NCI-H2081 (cell line): Measurements from ENCODE around the gene HOXB2.
A peak's percentile ranks its signal among the peaks of the same experiment; 100 is the strongest.

ENCODE experiments used
- DNase-seq, 2 experiments: peaks; one replicate each; lab custom pipeline; 2025; lab: John Stamatoyannopoulos, UW

HOXB2 gene

GRCh38 chr17:48545022-48545375 lies at the start of gene HOXB2:
TSS of gene HOXB2 (minus strand) at chr17:48545109. CDS start at chr17:48544911, 198 bp downstream.
- peak; percentile 77 to 88 for DNase-seq

DNA sequence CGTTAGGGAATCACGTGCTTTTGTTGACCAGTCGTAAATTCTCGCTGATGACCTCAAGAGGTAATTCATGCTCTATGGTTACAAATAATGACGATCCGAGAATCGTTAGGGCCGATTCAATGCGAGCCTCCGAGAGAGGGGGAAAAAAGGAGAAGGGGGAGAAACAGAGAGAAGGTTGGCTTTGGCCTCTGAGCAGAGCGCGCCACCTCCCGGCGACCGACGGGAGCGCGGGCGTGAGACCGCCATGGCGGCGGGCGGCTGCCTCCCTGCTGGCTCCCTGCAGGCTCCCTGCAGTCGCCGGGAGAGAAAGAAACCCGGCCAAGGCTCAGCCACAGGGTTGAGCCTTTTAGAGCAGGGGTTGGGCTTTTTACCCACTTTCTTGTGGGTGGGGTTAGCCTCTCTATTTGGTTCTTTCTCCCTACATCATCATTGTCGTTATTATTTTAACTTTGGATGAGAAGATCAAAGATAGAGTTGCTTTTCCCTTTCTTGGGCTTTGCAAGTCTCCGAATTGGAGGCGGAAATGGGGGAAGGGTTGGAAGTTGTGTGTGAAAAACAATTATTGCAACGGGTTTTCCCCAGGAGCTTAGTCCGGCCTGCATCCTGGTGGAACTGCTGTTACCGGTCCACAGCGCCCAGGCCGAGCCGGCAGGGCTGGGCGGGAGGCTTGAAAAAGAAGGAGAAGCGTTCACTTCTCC lies 49.1 kb upstream of the HOXB2 start:
- peak; percentile 95 to 98 for DNase-seq

- DNase-seq: peak in 1 of 2 experiments; percentile 55
These were observed 48.4 kb upstream of the HOXB2 start, which contains the start of gene HOXB5 for GRCh38 chr17:48593126-48593829. TSS of gene HOXB5 (minus strand) at chr17:48593779. CDS start at chr17:48593682, 97 bp downstream.

DNA sequence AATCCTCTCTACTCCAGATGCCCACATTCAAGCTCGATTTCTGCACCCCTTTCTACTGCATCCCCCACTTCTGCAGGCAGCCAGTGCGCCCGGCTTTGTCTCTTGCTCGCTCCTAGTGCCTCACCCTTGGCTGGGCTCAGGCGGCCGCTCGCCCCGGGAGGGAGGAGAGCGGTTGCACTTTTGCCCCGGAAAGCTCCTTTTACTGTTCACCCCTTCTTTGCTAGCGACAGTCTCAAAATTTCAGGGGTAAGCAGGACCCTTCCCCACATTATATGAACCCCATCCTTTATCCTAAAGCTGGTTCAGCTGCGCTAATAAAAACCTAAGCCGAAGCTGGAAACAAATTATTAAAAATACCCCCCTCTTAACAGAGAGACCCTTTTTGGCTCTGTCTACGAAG lies 47.7 kb upstream of the HOXB2 start:
- DNase-seq: no peak

DNA sequence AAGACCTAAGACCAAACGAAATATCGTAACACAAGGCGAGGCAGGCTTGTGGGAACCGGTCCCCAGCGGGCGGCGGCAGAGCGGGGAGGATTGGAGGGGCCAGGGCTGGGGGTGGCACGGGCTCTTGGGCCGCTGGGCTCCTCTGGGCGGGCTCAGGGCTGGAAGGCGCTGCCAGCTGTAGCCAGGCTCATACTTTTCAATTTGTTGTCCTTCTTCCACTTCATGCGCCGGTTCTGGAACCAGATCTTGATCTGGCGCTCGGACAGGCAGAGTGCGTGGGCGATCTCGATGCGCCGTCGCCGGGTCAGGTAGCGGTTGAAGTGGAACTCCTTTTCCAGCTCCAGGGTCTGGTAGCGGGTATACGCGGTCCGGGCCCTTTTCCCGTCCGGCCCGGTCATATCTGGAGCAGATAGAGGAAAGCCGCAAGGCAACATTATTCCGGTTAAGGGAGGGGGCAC lies 47.2 kb upstream of the HOXB2 start:
- DNase-seq: no peak

DNA sequence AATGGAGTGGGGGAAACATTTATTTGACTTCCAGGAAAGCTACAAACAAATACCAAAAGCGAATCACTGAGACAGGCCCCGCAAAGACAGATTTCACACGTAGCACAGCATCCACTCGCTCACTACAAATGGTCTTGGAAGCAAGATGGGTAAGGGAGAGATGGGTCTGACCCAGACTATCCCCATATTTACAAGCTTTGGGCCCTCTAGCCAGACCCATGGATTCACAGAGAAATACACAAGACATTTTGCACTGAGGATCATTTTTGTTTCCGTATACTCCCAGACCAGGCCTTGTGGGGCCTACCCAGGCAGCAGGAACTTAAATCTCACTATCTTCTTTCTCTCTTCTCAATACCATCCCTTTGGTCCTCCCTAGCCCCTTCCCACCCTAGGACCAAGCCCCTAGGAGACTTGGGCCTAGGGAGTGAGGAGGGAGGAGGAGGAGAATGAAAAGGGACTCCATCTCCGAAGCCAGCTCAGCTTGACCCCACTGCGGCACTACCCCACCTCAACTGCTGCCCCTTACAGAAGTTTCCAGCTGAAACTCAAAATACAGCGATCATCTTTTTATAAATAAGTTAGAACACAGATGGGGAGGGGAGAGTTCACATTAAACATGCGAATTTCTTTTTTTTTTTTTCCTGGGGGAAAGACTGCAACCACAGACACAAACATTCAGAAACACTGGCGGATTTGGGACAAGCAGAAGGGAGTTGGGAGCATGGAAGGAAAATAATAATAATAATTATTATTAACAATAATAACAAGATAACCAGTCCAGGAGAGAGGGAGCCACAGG lies 46.5 kb upstream of the HOXB2 start:
- no peak for DNase-seq

GRCh38 chr17:48590607-48591161 lies 45.8 kb upstream of the HOXB2 start:
- DNase-seq: no peak

DNA sequence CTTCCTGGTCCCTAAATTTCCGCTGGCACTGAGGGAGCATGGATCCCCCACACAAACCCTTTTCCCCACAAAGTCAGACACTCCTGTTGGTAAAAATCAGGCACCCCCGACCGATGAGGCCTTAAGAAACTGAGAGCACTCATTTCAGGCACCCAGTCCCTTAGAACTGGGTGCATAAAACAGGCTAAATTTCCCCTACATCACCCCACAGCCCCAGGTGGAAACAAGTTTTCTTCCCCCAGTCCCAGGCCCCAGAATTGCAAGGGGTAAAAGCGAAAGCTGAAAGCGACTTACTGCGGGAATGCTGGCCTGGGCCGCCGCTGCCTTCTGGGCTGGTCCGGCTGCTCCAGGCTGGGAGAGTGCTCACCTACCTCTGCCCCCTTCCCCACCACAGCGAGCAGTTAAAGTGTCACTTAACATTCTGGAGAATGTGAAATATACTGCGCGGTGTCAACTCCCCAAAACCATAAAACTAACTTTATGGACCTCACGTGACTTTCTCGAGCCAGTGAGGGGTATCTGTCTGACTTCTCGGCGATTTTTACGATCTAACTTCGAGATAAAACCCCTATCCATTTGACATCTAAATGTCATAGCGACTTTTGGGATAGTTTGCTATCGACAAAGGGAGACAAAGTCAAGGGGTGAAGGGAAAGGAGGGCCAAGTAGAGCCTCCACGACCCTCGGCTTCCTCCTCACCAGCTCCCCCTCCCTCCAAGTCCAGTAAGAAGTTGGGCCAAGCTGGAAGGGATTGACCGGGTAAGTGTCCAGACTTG lies 45.1 kb upstream of the HOXB2 start, which contains the start of gene HOXB3:
Gene HOXB3, minus strand, starts transcription at position 411 of the 776 bp plus-strand sequence. CDS start 37,767 bp downstream, outside the sequence.
- DNase-seq: no peak

DNA sequence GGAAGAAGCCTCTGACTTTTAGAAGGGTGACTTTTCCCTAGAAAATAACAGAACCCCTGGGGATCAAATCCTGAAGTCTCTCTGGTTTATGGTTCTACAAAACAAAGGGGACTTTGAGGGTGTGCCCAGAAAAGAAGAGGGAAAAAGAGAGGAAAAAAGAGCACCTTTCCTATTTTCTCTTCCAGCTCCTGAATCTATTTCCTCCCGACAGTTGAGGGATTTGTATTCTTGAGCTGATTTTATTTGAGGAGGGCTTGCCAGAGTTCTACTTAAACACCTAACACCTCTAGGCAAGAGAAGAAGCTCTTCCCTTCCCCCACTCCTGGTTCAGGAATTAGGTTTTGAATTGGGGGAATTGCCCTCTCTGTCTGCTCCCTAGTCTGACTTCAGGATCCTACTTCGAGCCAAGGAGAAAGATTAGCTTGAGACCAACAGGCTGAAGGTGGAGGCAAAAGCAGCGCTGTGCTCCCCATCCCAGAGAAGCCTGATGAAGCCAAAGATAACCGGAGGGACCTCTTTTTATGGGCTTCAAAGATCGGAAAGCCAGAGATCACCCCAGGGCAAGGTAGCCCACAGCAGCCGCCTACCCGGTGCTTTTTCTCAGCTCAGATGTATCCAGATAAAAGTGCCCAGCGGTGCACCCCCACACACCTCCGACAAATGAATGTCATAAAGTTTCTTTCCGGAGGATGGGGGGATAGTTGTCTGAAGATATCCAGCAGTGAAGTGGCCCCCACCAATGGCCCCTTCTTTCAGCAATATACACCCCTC lies 44.3 kb upstream of the HOXB2 start:
- no peak for DNase-seq

DNA sequence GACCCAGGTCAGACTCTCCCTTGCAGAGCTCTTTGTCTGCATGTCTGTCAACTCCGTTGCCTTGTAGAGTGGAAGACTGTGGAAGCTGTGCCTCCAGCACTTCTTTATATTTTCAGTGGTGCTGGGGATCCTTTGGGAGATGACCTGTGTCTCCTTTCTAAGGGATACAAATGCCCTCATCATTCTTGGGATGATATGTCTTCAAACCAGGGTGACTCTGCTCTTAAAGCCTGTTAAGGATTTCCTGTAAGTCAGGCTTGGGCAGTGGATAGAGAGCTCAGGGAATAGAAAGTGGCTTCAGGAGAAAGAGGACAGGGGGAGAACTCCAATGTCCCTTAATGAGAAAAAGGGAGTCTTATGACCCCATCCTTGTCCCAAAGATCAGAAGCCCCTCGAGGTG lies 43.6 kb upstream of the HOXB2 start:
- DNase-seq: no peak

DNA sequence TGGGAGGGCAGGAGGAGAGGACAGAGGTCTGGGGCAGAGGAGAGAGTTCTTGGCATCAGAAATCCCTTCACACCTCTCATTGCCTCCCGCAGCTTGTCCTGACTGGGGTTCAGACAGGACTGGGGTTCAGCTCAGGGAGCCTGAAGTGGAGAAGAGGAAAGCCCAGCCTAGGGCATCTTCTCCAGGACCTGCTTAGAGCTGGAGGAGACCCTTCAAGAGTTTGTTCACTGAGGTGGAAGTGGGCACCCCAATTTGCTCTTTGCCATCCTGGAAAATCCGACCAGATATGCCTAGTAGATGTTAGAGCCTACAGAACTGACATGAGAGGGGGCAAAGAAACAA lies 43.1 kb upstream of the HOXB2 start:
- no peak for DNase-seq

GRCh38 chr17:48587276-48588073 lies 42.6 kb upstream of the HOXB2 start:
- peak; percentile 76 to 92 for DNase-seq

- DNase-seq: peak in 1 of 2 experiments; percentile 54
These were observed 41.7 kb upstream of the HOXB2 start for GRCh38 chr17:48586355-48587258.

DNA sequence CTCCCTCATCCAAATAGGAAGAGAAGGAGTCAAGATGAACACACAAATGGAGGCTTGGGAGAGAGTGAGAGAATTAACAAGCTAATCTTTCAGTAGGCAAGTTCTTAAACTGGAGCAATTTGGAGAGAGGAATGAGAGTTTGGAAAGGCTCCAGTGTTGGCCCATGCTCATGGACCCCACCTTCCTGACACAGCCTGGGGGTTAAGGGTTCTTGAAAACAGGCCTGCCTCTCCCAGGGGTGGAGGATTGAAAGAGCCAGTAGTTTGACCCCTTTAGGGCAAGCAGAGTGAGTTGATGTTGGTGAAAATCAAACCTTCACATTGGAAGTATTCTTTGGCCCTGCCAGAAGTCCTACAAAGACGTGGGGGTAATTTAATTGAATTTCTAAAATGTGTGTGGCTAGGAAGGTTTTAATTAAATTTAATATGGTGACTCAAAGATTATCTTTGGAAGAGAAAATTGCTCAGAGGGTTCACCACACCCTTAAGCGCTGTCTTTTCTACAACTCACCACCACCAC lies 39.4 kb upstream of the HOXB2 start:
- no peak for DNase-seq

- no peak for DNase-seq
These were observed 38.9 kb upstream of the HOXB2 start for GRCh38 chr17:48583708-48584222.

- DNase-seq: no peak
These were observed 37.8 kb upstream of the HOXB2 start for GRCh38 chr17:48582750-48583069.

DNA sequence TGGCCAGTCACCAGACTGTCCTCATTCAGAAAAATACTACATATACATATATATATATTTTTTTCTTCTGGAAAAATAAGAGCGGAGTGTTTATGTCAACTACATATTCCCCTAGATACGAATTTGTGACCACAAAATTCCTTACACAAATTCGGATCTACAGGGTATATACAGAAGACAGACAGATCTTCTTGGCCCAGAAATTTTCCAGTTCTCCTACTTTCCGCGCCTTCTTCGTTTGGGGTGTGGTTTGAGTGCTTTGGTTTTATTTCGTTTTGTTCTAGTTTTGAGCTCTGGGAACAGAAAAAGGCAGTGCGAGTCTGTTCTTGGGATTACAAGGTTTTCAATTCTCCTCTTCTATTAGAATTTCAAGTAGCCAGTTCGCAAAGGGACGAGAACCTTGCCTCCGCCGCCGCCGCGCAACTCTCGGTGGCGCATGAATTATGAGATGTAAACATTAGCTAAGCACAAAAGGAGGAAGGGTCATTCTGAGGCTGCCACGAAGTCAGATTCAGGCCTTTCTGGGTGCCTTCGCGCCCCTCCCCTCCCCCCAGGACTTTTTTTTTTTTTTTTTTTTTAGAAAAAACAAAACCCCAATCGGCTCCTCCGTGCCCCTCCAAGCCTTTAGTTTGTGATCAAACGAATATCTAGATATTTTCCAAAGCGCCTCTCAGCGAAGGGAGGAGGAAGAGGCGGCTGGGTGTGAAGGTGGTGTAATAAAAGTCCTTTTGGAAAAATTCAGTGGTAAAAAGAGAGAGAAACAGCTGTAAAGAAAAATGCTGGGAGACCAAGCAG lies 35.0 kb upstream of the HOXB2 start:
- no peak for DNase-seq

- DNase-seq: no peak
These were observed 34.5 kb upstream of the HOXB2 start for GRCh38 chr17:48579471-48579759.
